Astrocyte (in vitro differentiated cells and primary cell): ENCODE measurements around the gene COL5A1.

ENCODE experiments used
- EZH2 ChIP-seq: IDR thresholded peaks from 2 replicates; pipeline ENCODE4 v1.6.1; 2012; ENCODE audit warnings: mild to moderate bottlenecking, low read length, inconsistent platforms; ENCODE audit not compliant: insufficient read depth
- TF ChIP-seq, protein P1 (sequence below): IDR thresholded peaks from 2 replicates; pipeline ENCODE4 v1.5.1; 2011; ENCODE audit warnings: low read depth, mild to moderate bottlenecking, inconsistent platforms, low read length, moderate library complexity; ENCODE audit not compliant: insufficient read depth

DNA sequence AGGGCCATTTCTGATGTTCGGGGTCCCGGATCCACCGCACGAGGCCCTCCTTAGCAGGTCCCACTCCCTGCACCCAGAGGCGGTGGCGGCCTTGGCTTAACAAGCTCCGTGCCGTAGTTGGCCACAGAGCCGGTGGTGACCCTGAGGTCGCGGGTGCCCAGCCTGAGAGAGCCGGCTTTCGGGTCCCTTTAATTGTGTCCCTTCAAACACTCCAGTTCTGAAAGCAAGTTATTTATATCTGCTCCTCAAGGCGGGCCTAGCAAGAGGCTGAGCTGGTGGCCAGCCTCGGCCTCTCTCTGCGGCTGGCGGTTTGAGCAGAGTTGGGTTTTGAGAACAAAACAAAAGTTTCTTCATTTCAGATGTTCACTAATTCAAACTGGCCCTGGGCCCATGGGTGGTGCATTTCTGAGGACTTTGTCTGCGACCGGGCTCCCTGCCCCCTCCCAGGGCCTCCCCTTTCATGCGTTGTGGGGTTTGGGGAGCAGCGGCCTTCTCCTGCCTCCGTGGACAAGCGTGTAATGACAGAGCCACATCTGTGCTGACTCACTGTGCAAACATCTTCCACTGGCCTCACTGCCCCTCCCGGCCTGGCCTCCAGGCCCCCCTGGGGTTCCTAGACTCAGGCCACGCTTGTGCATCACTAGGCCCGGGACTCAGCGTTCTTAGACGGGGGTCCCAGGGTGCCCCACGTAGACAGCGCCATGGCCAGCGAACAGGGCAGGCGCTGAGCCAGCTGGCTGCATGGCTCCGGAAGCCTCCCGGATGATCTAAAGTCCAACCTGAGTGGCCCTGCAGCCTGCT lies 49.4 kb upstream of the COL5A1 start:
- TF ChIP-seq, protein P1, sequence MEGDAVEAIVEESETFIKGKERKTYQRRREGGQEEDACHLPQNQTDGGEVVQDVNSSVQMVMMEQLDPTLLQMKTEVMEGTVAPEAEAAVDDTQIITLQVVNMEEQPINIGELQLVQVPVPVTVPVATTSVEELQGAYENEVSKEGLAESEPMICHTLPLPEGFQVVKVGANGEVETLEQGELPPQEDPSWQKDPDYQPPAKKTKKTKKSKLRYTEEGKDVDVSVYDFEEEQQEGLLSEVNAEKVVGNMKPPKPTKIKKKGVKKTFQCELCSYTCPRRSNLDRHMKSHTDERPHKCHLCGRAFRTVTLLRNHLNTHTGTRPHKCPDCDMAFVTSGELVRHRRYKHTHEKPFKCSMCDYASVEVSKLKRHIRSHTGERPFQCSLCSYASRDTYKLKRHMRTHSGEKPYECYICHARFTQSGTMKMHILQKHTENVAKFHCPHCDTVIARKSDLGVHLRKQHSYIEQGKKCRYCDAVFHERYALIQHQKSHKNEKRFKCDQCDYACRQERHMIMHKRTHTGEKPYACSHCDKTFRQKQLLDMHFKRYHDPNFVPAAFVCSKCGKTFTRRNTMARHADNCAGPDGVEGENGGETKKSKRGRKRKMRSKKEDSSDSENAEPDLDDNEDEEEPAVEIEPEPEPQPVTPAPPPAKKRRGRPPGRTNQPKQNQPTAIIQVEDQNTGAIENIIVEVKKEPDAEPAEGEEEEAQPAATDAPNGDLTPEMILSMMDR, result no peak
- no peak for TF ChIP-seq EZH2
